Measurements from ENCODE around the gene C6orf15. TPM values are rescaled to one million over a fixed set of nuclear protein-coding genes. Genes with fewer than 3 reads are reported as not detected.
"Not testable (repeated sequence)": the region's sequence is repeated elsewhere in the genome, so short reads cannot be mapped to it uniquely, and the experiment has no call there.

Gene C6orf15
- total RNA-seq, 2 donors from 2014 or later: not detected

- ATAC-seq: no peak
- Mint-ChIP-seq H3K36me3 (no peaks in the 10 kb centered on the region), H3K4me3 (no peak overlapping the region), H3K27ac (no peak overlapping the region), H3K4me1 (ENCODE audit: low read depth in 2 of 2) (peaks cover 10 to 13% of the 10 kb centered on the region in 2 donors), H3K27me3 (peaks cover 8 to 24% of the 10 kb centered on the region in 2 donors), H3K9me3 (no peaks in the 10 kb centered on the region)
- no peak for DNase-seq (ENCODE audit: low spot score)
Measured at GRCh38 chr6:31083742-31084354, 28.5 kb downstream of the C6orf15 start.

DNA sequence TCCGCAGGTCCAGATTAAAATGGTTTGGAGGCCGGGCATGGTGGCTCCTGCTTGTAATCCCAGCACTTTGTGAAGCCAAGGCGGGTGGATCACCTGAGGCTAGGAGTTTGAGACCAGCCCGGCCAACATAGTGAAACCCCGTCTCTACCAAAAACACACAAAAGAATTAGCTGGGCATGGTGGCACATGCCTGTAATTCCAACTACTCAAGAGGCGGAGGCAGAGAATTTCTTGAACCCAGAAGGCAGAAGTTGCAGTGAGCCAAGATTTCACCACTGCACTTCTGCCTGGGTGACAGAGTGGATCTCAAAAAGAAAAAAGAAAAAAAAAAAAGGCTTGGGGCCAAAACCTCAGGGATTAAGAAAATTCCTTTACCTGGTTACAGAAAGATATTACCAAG, 30.5 kb downstream of the C6orf15 start:
- no peaks in the 10 kb centered on the region for H3K36me3 Mint-ChIP-seq
- H3K4me3 Mint-ChIP-seq: no peak overlapping the region
- peaks cover 8 to 18% of the 10 kb centered on the region in 2 donors for H3K27me3 Mint-ChIP-seq
- H3K9me3 Mint-ChIP-seq: no peaks in the 10 kb centered on the region
- H3K4me1 Mint-ChIP-seq (ENCODE audit: low read depth in 2 of 2): peaks cover 5 to 7% of the 10 kb centered on the region in 2 donors
- no peak overlapping the region for H3K27ac Mint-ChIP-seq
- DNase-seq (ENCODE audit: low spot score) (no peak), ATAC-seq (no peak)

DNA sequence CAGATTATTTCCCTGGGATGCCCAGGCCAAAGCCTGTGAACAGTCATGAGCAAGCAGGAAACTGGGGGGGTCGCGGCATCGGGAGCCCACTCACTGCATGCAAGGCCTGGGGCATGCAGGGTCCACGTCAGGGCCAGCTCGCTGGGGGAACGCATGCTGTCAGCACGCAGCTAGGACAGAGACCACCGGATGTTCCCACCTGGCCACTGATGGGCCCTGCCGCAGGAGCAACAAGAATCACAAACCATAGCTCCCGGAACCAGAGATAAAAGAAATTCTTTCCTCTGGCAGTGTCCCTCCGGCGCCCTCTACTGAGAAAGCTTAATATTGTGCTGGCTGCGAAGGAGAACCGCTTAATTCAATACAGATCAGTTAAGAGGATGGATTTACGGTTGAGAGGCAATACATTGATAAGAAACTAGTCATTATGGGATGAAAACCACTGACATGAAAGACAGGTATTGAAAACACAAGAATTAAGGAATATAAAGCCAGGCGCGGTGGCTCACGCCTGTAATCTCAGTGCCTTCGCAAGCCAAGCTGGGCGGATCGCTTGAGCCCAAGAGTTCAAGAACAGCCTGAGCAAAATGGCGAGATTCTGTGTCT, 32.6 kb downstream of the C6orf15 start:
- H3K4me3 Mint-ChIP-seq: no peak overlapping the region
- DNase-seq (ENCODE audit: low spot score): peak; percentile 70
- peak overlapping the region in 1 of 2 donors; percentile 58 for H3K27ac Mint-ChIP-seq
- no peaks in the 10 kb centered on the region for H3K9me3 Mint-ChIP-seq
- H3K27me3 Mint-ChIP-seq: peaks cover 8 to 9% of the 10 kb centered on the region in 2 donors
- peaks cover 4 to 7% of the 10 kb centered on the region in 2 donors for H3K4me1 Mint-ChIP-seq (ENCODE audit: low read depth in 2 of 2)
- ATAC-seq: peak; percentile 55 to 58
- H3K36me3 Mint-ChIP-seq: no peaks in the 10 kb centered on the region

DNA sequence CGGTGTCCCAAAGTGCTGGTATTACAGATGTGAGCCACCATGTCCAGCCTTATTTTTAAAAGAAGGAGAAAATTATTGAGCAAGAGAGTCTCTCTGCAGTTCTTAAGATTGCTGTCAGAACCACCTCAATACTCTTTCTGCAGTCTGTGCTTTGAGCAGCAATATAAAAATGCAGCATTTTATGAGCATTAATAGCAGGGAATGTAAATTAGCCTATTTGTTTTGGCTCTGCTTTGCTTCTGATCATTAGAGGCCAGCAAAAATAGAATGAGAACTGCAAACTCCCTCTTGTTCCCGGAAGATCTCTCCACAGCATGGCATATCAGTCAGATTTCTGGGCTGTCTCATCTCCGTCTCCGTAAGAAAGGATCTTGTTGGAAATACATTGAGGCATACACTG, 35.8 kb downstream of the C6orf15 start:
- Mint-ChIP-seq H3K9me3 (no peaks in the 10 kb centered on the region), H3K27ac (no peak overlapping the region), H3K4me1 (ENCODE audit: low read depth in 2 of 2) (peaks cover 4 to 7% of the 10 kb centered on the region in 2 donors), H3K4me3 (no peak overlapping the region), H3K27me3 (peaks cover 3 to 8% of the 10 kb centered on the region in 2 donors), H3K36me3 (no peaks in the 10 kb centered on the region)
- ATAC-seq (no peak), DNase-seq (ENCODE audit: low spot score) (no peak)

- H3K27me3 Mint-ChIP-seq: peaks cover 3 to 8% of the 10 kb centered on the region in 2 donors
- DNase-seq (ENCODE audit: low spot score) (no peak), ATAC-seq (no peak)
- H3K27ac Mint-ChIP-seq: no peak overlapping the region
- H3K4me3 Mint-ChIP-seq: no peak overlapping the region
- H3K4me1 Mint-ChIP-seq (ENCODE audit: low read depth in 2 of 2): peaks cover 4 to 7% of the 10 kb centered on the region in 2 donors
- no peaks in the 10 kb centered on the region for H3K36me3 Mint-ChIP-seq
- H3K9me3 Mint-ChIP-seq: no peaks in the 10 kb centered on the region
Measured at GRCh38 chr6:31075528-31075927, 36.8 kb downstream of the C6orf15 start.

DNA sequence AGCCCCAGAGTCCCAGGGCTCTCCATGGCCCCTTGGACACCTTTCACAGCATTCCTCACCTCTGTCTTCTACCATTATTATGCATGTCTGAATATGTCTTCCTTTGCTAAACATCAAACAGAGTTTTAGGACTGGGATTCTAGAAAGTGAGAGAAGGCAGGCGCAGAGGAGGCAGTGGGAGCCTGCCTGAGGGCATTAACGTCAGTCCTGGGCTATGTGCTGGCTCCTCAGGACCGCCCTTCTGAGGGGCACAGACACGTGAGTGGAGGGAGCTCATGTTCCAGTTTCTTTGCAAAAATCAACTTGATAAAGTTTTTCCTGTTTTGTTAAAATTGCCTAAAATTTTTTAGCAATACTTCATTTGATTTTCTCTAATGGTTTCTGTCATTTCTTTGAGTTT, 38.0 kb downstream of the C6orf15 start:
- H3K36me3 Mint-ChIP-seq: no peaks in the 10 kb centered on the region
- DNase-seq (ENCODE audit: low spot score): no peak

DNA sequence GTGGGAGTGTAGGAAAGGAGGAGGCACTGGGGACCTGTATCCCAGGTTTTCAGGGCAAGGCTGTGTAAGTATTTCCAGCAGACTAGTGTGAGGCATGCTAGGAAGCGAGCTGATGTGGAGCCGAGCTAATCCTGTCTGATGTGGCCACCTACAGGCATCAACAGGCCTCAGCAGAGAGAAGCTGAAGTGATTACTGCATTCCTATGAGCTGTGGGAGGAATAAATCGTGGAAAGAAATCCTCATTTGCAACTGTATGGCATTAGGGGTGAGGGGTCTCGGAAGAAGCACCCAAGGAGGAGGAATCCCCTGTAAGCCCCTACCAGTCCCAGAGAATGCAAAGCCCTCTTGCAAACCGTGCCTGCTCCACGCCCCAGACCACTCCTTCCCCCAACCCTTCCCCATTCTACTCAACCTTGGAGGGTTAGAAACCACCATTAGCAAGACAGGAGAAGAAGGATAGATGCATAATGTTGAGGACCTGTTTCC, 41.6 kb downstream of the C6orf15 start:
- Mint-ChIP-seq H3K36me3 (no peaks in the 10 kb centered on the region), H3K27ac (no peak overlapping the region), H3K9me3 (no peaks in the 10 kb centered on the region), H3K4me1 (ENCODE audit: low read depth in 2 of 2) (no peaks in the 10 kb centered on the region), H3K4me3 (no peak overlapping the region), H3K27me3 (no peaks in the 10 kb centered on the region)
- ATAC-seq (no peak), DNase-seq (ENCODE audit: low spot score) (no peak)

More for the DNA sequence above, 38.0 kb downstream of the C6orf15 start:
- Mint-ChIP-seq H3K27me3 (no peaks in the 10 kb centered on the region), H3K4me3 (no peak overlapping the region), H3K9me3 (no peaks in the 10 kb centered on the region), H3K4me1 (ENCODE audit: low read depth in 2 of 2) (no peaks in the 10 kb centered on the region), H3K27ac (no peak overlapping the region)
- no peak for ATAC-seq

DNA sequence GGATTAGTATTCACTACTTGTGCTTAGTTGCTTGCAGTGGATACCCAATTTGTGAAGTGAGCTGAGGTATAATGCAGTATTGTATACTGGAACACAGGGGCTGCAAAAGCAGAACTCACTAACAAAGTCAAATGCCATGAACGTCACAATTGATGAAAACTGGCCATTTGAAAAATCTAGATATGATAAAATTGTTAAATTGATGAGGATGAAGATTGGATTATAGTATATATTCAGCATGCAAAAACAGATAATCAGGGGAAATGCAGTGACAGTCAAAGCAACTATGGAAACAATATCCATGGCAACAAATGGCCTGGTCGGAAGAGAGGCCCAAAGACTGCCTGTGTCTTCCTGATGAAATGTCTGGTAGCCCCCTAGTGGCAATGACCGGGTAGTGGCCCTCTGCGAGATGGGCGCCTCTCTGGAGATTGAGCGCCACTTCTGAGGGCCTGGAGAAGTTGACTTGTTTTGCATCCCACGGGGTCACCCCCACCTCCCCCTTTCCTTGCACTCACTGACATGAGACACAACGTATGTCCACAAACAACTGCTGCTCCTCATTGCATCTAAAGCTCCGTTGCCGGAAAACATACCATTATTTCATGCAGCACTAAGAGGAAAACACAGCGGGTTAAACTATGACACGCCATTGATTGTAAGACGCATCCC, 43.6 kb downstream of the C6orf15 start:
- Mint-ChIP-seq H3K4me1 (ENCODE audit: low read depth in 2 of 2) (no peaks in the 10 kb centered on the region), H3K27ac (no peak overlapping the region), H3K36me3 (no peaks in the 10 kb centered on the region), H3K27me3 (no peaks in the 10 kb centered on the region), H3K4me3 (no peak overlapping the region), H3K9me3 (no peaks in the 10 kb centered on the region)
- peak; percentile 67 for DNase-seq (ENCODE audit: low spot score)
- ATAC-seq: peak; percentile 73 to 86

DNA sequence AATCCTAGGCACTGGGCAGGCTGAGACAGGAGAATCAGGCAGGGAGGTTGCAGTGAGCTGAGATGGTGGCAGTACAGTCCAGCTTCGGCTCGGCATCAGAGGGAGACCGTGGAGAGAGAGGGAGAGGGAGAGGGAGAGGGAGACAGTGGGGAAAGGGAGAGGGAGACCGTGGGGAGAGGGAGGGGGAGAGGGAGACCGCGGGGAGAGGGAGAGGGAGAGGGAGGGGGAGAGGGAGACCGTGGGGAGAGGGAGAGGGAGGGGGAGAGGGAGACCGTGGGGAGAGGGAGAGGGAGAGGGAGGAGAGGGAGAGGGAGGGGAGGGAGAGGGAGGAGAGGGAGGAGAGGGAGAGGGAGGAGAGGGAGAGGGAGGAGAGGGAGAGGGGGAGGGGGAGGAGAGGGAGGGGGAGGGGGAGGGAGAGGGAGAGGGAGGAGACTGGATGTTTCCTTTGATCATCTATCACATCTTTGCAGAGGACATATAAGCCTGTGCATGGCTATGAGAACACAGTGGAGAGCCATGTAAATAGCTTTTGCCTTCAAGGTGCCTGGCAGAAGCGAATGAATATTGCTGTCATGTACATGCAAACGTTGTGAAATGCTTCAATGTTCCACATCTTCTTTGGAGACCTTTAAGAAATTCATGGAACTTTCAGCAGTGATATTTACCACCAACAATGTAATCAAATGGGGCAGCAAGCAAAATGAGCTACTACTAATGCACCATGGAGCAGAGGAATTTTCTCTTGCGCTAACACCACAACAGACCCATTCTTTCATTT, 44.3 kb downstream of the C6orf15 start:
- not testable (repeated sequence) for H3K4me1 Mint-ChIP-seq (ENCODE audit: low read depth in 2 of 2); DNase-seq (ENCODE audit: low spot score); H3K9me3 Mint-ChIP-seq; H3K27ac Mint-ChIP-seq; H3K27me3 Mint-ChIP-seq; ATAC-seq; H3K4me3 Mint-ChIP-seq; H3K36me3 Mint-ChIP-seq

DNA sequence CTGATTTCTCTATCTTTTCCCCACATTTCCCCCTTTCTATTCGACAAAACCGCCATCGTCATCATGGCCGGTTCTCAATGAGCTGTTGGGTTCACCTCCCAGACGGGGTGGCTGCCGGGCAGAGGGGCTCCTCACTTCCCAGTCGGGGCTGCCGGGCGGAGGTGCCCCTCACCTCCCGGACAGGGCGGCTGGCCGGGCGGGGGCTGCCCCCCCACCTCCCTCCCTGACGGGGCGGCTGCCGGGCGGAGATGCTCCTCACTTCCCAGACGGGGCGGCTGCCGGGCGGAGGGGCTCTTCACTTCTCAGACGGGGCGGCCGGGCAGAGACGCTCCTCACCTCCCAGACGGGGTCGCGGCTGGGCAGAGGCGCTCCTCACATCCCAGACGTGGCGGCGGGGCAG, 45.3 kb downstream of the C6orf15 start:
- H3K27ac Mint-ChIP-seq; H3K36me3 Mint-ChIP-seq; H3K4me3 Mint-ChIP-seq; H3K9me3 Mint-ChIP-seq; ATAC-seq; H3K4me1 Mint-ChIP-seq (ENCODE audit: low read depth in 2 of 2); DNase-seq (ENCODE audit: low spot score); H3K27me3 Mint-ChIP-seq: not testable (repeated sequence)

DNA sequence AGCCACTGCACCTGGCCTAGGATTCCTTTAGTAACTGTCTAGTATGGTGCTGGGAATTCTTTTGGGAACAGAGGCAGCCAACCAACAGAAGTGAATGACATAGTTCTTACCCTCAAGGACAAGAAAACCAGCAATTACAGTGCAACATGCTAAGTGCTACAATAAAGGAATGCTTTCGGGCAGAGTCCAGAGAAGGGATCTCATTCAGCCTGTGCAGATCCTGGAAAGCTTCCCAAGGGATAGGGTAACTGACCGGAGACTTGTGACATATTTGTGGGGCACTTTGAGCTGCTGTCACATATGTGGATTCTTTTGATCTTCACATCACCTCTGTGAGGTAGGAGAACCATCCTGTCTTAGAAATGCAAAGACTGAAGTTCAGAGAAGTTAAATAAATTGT, 46.8 kb downstream of the C6orf15 start:
- no peak overlapping the region for H3K27ac Mint-ChIP-seq
- no peaks in the 10 kb centered on the region for H3K36me3 Mint-ChIP-seq
- ATAC-seq (no peak), DNase-seq (ENCODE audit: low spot score) (no peak)
- no peaks in the 10 kb centered on the region for H3K4me1 Mint-ChIP-seq (ENCODE audit: low read depth in 2 of 2)
- H3K9me3 Mint-ChIP-seq: no peaks in the 10 kb centered on the region
- H3K4me3 Mint-ChIP-seq: no peak overlapping the region
- H3K27me3 Mint-ChIP-seq: peaks cover 0 to under 1% of the 10 kb centered on the region in 2 donors

DNA sequence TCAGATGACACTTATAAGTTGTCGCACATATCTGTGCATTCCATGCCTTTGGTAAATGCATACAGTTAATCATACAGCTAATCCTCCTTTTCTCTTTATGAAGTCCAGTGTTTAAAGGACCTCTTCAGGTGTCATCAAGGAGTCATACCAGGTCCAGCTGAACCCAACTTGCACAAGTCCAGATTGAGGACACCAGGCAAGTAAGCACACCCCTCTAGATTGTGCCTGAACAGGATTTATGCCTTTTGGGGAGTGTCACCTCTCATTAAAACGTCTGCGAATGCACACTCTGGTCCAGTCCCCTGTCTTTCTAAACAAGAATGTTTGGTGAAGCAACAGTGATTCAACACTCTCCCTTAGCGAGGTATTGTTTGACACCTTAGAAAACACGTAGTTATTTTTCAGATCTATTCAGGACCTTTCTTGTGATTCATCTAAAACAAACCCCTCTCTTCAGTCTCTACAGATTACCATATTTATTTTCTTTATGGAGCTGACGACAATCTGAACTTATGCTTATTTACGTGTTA, 48.4 kb downstream of the C6orf15 start:
- H3K9me3 Mint-ChIP-seq: no peaks in the 10 kb centered on the region
- no peak for ATAC-seq
- H3K27ac Mint-ChIP-seq: no peak overlapping the region
- no peak for DNase-seq (ENCODE audit: low spot score)
- peaks cover 0 to 5% of the 10 kb centered on the region in 2 donors for H3K27me3 Mint-ChIP-seq
- no peaks in the 10 kb centered on the region for H3K36me3 Mint-ChIP-seq
- no peak overlapping the region for H3K4me3 Mint-ChIP-seq
- no peaks in the 10 kb centered on the region for H3K4me1 Mint-ChIP-seq (ENCODE audit: low read depth in 2 of 2)

Data from natural killer cell treated with Interleukin-12 subunit alpha and Interleukin-12 subunit beta and Interleukin-15 and Interleukin-18, amount 100 ng/mL, for 72 hours (primary cell).